NOMO-1 treated with DMSO at 0.1 percent for 48 hours (cell line): Measurements from ENCODE around the gene SERPINF2.
A peak's percentile ranks its signal among the peaks of the same experiment; 100 is the strongest.
"Not testable (repeated sequence)": the region's sequence is repeated elsewhere in the genome, so short reads cannot be mapped to it uniquely, and the experiment has no call there.

Source experiments
- DNase-seq: peaks from one replicate; lab custom pipeline; 2025; ENCODE audit not compliant: unreplicated experiment; lab: John Stamatoyannopoulos, UW

Gene SERPINF2

GRCh38 chr17:1733759-1734158, 8.9 kb upstream of the SERPINF2 start:
- no peak for DNase-seq

GRCh38 chr17:1735418-1735817, 7.3 kb upstream of the SERPINF2 start:
- DNase-seq, result no peak

GRCh38 chr17:1735834-1736347, 6.8 kb upstream of the SERPINF2 start:
- no peak for DNase-seq

GRCh38 chr17:1736348-1737281, 6.1 kb upstream of the SERPINF2 start:
- no peak for DNase-seq

- DNase-seq, result no peak
Measured at GRCh38 chr17:1737531-1738291, 5.0 kb upstream of the SERPINF2 start.

GRCh38 chr17:1741899-1742298, 772 bp upstream of the SERPINF2 start:
- not testable (repeated sequence) for DNase-seq

GRCh38 chr17:1743088-1743439, 393 bp downstream of the SERPINF2 start:
- DNase-seq, result no peak

- DNase-seq, result no peak
Measured at GRCh38 chr17:1744551-1745512, 2.2 kb downstream of the SERPINF2 start.

GRCh38 chr17:1745513-1746020, 2.9 kb downstream of the SERPINF2 start:
- DNase-seq, result no peak

- no peak for DNase-seq
Measured at GRCh38 chr17:1746975-1747543, 4.4 kb downstream of the SERPINF2 start.

- no peak for DNase-seq
Measured at GRCh38 chr17:1750628-1751027, 8.0 kb downstream of the SERPINF2 start.

- DNase-seq, result peak; percentile 71
Measured at GRCh38 chr17:1752425-1753262, 10.0 kb downstream of the SERPINF2 start.

GRCh38 chr17:1753767-1754429, 11.2 kb downstream of the SERPINF2 start:
- DNase-seq, result no peak

GRCh38 chr17:1754430-1755112, 11.9 kb downstream of the SERPINF2 start:
- DNase-seq, result no peak

GRCh38 chr17:1755252-1755826, 12.7 kb downstream of the SERPINF2 start:
- DNase-seq, result no peak

GRCh38 chr17:1755827-1756262, 13.2 kb downstream of the SERPINF2 start:
- DNase-seq, result no peak

GRCh38 chr17:1758807-1759206, 16.1 kb downstream of the SERPINF2 start:
- peak; percentile 40 for DNase-seq

- no peak for DNase-seq
Measured at GRCh38 chr17:1759529-1759928, 16.9 kb downstream of the SERPINF2 start.
